Heart left ventricle (tissue), 16 donors: ENCODE results near the gene DRD2. TPM values are rescaled to one million over a fixed set of nuclear protein-coding genes. Genes with fewer than 3 reads are reported as not detected.
A peak's percentile ranks its signal among the peaks of the same experiment; 100 is the strongest.

Experiments
- ATAC-seq, 4 donors: fragments of 200-7000 bp; cut with Tn5 transposase; one replicate each; pipeline ENCODE4 v1.9.1; 2020 to 2022; ENCODE audit warnings: moderate library complexity in 4 of 4, mild to moderate bottlenecking in 3 of 4, moderate number of reproducible peaks in 1 of 4
- DNase-seq, 5 donors: peaks; one replicate each; pipeline ENCODE4 v3.0.0-alpha.2; 2020
- H3K27ac ChIP-seq, 12 donors: fragments of 200-600 bp; sonication (generic) in 4 of 12; one replicate each; pipeline versions ENCODE4 v1.5.0 to v1.8.0; 2016 to 2022; ENCODE audit warnings: mild to moderate bottlenecking in 2 of 12
- H3K27me3 ChIP-seq, 9 donors: fragments of 200-600 bp; sonication (generic) in 2 of 9; one replicate each; pipeline versions ENCODE4 v1.5.1 to v1.8.0; 2016 to 2022; ENCODE audit warnings: mild to moderate bottlenecking in 3 of 9
- H3K36me3 ChIP-seq, 9 donors: fragments of 200-600 bp; sonication (generic) in 2 of 9; one replicate each; pipeline versions ENCODE4 v1.5.0 to v1.8.0; 2018 to 2022; ENCODE audit warnings: mild to moderate bottlenecking in 2 of 9
- H3K4me1 ChIP-seq, 12 donors: fragments of 200-600 bp; sonication (generic) in 4 of 12; one replicate each; pipeline versions ENCODE4 v1.5.0 to v1.8.0; 2016 to 2022; ENCODE audit warnings: mild to moderate bottlenecking in 3 of 12
- H3K4me3 ChIP-seq, 12 donors: fragments of 200-600 bp; sonication (generic) in 4 of 12; one replicate each; pipeline versions ENCODE4 v1.5.0 to v1.8.0; 2017 to 2022; ENCODE audit warnings: mild to moderate bottlenecking in 9 of 12, moderate library complexity in 4 of 12
- H3K9me3 ChIP-seq, 12 donors: fragments of 200-600 bp; sonication (generic) in 4 of 12; one replicate each; pipeline versions ENCODE4 v1.5.0 to v1.8.0; 2016 to 2022; ENCODE audit warnings: mild to moderate bottlenecking in 1 of 12
- POLR2A ChIP-seq, 2 donors: fragments of 450-650 bp; IDR thresholded peaks; one replicate each; pipeline ENCODE4 v1.6.1; 2017; ENCODE audit warnings: antibody characterized with exemption in 2 of 2, mild to moderate bottlenecking in 2 of 2, moderate library complexity in 2 of 2
- WGBS, 4 donors: extraction: QIAGEN DNeasy Blood & Tissue Kit in 2 of 4; methylation state at CpG; one replicate each; pipeline versions ENCODE4 v1.1.5 to v1.1.7; 2013 to 2018; 5-methylcytosine and 5-hydroxymethylcytosine counted together
- intact Hi-C, 10 donors: fragments of 100-400 bp; cut with DNase I; formaldehyde crosslinking; loops; one replicate each; pipeline versions ENCODE4 v1.11.1 to v1.14.2; 2022
- polyA plus RNA-seq, 2 donors: library from polyadenylated mRNA; stranded (reverse); fragments of 200-250 nt; gene quantifications; one replicate each; pipeline ENCODE4 v1.2.3, GENCODE V29; 2013
- total RNA-seq, 9 donors: library from RNA; depleted of rRNA in 2 of 9; stranded (reverse); fragments of >200 nt in 2 of 9; fragmentation: NEBNext Ultra II Directional in 3 of 9; extraction: Animal tissue kit (Norgen Biotek cat#: 25700) in 3 of 9; gene quantifications; one replicate each; pipeline versions ENCODE4 v1.1.0 to v1.2.4, GENCODE V29; 2016 to 2023
- TF ChIP-seq, protein P1 (sequence below), 12 donors: fragments of 200-600 bp; sonication (generic) in 4 of 12; IDR thresholded peaks; one replicate each; pipeline versions ENCODE4 v1.5.0 to v1.8.0; 2018 to 2022; ENCODE audit warnings: antibody characterized with exemption in 12 of 12, mild to moderate bottlenecking in 5 of 12
- donor health status: ischemic (EF 13 %, LVEDD 7.1; RV severe dilation, severe dysfunction).
- donor health status: healthy with polysubstance abuse.
- donor health status: DM: no; HTN: yes; CAD: no.
- donor health status: DM: no; HTN: no; CAD: no.
- donor health status: ischemic (EF 25% LVEDD 6.9; RV normal size, moderate dysfunction).
- donor health status: ischemic (EF 25% LVEDD 5.7; RV mildly dilated, moderate dysfunction).
- donor health status: healthy.
- donor health status: DM: yes; HTN: yes; CAD: no.
- donor health status: ischemic (EF 35%, LVEDD 5.7; RV mildly dilated, moderate dysfunction).
- donor health status: nonischemic (EF 11% LVEDD 7.7; RV severe dilation, severe dysfunction).
- donor health status: DM: yes; HTN: yes; CAD: no.
- donor health status: PGD.
- donor health status: ischemic (EF 29% LVEDD 5.4; RV normal size, mild dysfunction).
- donor health status: nonischemic (EF 23%, LVEDD 6.1; RV moderate dilation, normal function).

Gene DRD2
- total and polyA plus RNA-seq, 11 donors, result 0.12 to 0.14 TPM; not detected in 9

- H3K9me3 ChIP-seq, result no peaks in the 10 kb centered on the region
- WGBS, 4 donors, result 30 to 44% (median 37%) methylated on average over 5 of the region's 5 CpGs
- H3K27me3 ChIP-seq, result peaks cover 0 to 18% (median 0%) of the 10 kb centered on the region in 9 donors
- no peak overlapping the region for H3K27ac ChIP-seq
- H3K4me1 ChIP-seq, result peaks cover 0 to 5% (median 0%) of the 10 kb centered on the region in 12 donors
- H3K4me3 ChIP-seq, result no peak overlapping the region
- DNase-seq (no peak), ATAC-seq (peak in 2 of 4 donors; percentile 21 to 37)
- no peaks in the 10 kb centered on the region for H3K36me3 ChIP-seq
- intact Hi-C loops, result no loop called here
- TF ChIP-seq, protein P1, sequence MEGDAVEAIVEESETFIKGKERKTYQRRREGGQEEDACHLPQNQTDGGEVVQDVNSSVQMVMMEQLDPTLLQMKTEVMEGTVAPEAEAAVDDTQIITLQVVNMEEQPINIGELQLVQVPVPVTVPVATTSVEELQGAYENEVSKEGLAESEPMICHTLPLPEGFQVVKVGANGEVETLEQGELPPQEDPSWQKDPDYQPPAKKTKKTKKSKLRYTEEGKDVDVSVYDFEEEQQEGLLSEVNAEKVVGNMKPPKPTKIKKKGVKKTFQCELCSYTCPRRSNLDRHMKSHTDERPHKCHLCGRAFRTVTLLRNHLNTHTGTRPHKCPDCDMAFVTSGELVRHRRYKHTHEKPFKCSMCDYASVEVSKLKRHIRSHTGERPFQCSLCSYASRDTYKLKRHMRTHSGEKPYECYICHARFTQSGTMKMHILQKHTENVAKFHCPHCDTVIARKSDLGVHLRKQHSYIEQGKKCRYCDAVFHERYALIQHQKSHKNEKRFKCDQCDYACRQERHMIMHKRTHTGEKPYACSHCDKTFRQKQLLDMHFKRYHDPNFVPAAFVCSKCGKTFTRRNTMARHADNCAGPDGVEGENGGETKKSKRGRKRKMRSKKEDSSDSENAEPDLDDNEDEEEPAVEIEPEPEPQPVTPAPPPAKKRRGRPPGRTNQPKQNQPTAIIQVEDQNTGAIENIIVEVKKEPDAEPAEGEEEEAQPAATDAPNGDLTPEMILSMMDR (IDR thresholded peaks at IDR 0.05), result no peak
- TF ChIP-seq POLR2A (IDR thresholded peaks at IDR 0.05), result no peak
These were observed 26.9 kb downstream of the DRD2 start for GRCh38 chr11:113448316-113448677.

DNA sequence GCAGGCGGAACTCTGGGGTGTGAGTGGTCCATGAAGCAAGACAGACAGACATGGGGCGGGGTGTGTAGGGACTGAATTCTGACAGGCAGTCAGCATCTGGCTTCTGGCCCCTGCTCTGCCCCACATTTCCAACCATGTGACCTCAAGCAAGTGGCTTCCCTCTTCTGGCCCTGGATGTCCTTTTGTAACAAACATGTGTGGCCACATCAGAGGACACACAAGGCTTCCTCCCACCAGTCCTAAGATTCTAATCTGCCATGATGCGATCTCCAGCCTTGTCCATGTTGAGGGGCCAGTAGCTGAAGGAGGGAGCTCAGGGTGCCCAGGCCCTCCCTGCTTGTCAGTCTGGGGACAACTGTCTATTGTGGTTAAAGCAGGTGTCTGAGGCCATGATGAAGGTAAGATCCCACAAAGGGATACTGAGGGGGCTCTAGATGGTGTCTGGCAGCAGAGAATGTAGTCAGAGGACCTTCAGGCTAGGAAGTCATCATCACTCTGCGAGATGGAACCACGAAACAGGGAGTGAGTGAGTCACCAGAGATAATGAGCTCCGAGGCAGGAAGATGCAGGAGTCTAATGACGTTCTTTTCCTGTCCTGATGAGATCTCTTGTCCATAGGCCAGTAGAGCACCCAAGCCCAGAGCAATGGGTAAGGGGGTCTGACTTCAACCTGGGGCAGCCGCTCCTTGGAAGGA, 27.4 kb downstream of the DRD2 start:
- no peak overlapping the region for H3K4me3 ChIP-seq
- ATAC-seq (peak in 1 of 4 donors; percentile 29), DNase-seq (no peak)
- no peaks in the 10 kb centered on the region for H3K9me3 ChIP-seq
- TF ChIP-seq POLR2A (IDR thresholded peaks at IDR 0.05), result no peak
- TF ChIP-seq, protein P1 (IDR thresholded peaks at IDR 0.05), result no peak
- H3K4me1 ChIP-seq, result peaks cover 0 to 5% (median 0%) of the 10 kb centered on the region in 12 donors
- intact Hi-C loops, result no loop called here
- no peaks in the 10 kb centered on the region for H3K36me3 ChIP-seq
- WGBS, 4 donors, result 48 to 51% (median 48%) methylated on average over 8 of the region's 8 CpGs
- H3K27ac ChIP-seq, result no peak overlapping the region
- H3K27me3 ChIP-seq, result peaks cover 0 to 23% (median 0%) of the 10 kb centered on the region in 9 donors

- intact Hi-C loops, result no loop called here
- Histone ChIP-seq H3K36me3 (no peaks in the 10 kb centered on the region), H3K27me3 (peaks cover 0 to 26% (median 0%) of the 10 kb centered on the region in 9 donors), H3K4me3 (no peak overlapping the region), H3K9me3 (no peaks in the 10 kb centered on the region), H3K4me1 (peaks cover 0 to 5% (median 0%) of the 10 kb centered on the region in 12 donors), H3K27ac (no peak overlapping the region)
- WGBS, 4 donors, result 75 to 86% (median 80%) methylated on average over 6 of the region's 6 CpGs
- DNase-seq (no peak), ATAC-seq (no peak)
- no peak for TF ChIP-seq POLR2A (IDR thresholded peaks at IDR 0.05)
- TF ChIP-seq, protein P1 (IDR thresholded peaks at IDR 0.05), result no peak
These were observed 28.3 kb downstream of the DRD2 start for GRCh38 chr11:113446938-113447337.

DNA sequence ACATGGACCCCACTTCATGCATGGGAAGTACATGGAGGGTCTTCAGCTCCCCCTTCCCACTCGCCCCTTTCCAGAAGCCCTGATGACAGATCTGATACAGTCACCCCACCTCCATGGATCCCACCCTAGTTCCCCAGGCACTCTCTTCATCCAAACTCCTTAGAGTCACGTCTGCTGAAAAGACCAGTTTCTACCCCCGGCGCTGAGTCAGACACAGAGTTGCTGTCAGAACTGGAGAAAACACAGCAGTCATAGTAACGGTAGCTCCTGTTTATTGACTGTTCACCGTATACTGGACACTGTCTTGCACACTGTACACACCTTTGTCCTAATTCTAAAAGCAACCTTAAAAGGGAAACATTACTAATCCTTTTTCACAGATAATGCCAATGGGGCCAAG, 29.1 kb downstream of the DRD2 start:
- TF ChIP-seq, protein P1 (IDR thresholded peaks at IDR 0.05), result no peak
- TF ChIP-seq POLR2A (IDR thresholded peaks at IDR 0.05), result no peak
- Histone ChIP-seq H3K36me3 (no peaks in the 10 kb centered on the region), H3K4me3 (no peak overlapping the region), H3K27me3 (peaks cover 0 to 30% (median 3%) of the 10 kb centered on the region in 9 donors), H3K9me3 (no peaks in the 10 kb centered on the region), H3K4me1 (peaks cover 0 to 5% (median 0%) of the 10 kb centered on the region in 12 donors), H3K27ac (no peak overlapping the region)
- DNase-seq, result no peak
- 55 to 59% (median 57%) methylated on average over 6 of the region's 6 CpGs for WGBS, 4 donors
- ATAC-seq, result no peak
- intact Hi-C loops, result no loop called here
